Testis (tissue), 2 donors: ENCODE measurements around the gene LHX3.

ENCODE experiments used
- CTCF ChIP-seq, 3 experiments: fragments of 450-650 bp in 2 of 3; fragments of 200-600 bp in 1 of 3; sonication (generic) in 1 of 3; IDR thresholded peaks; one replicate each; pipeline ENCODE4 v1.5.1; 2016 to 2019; ENCODE audit warnings: antibody characterized with exemption in 3 of 3, mild to moderate bottlenecking in 2 of 3, moderate library complexity in 1 of 3
- POLR2A ChIP-seq: fragments of 450-650 bp; IDR thresholded peaks from one replicate; pipeline ENCODE4 v1.6.1; 2017; ENCODE audit warnings: antibody characterized with exemption, mild to moderate bottlenecking, moderate library complexity

GRCh38 chr9:136239983-136240330 is 35.0 kb upstream of the LHX3 start:
- no peak for TF ChIP-seq CTCF (IDR thresholded peaks at IDR 0.05)
- no peak for TF ChIP-seq POLR2A
